ENCODE data around the gene SSC5D. TPM values are rescaled to one million over a fixed set of nuclear protein-coding genes. Genes with fewer than 3 reads are reported as not detected.

The SSC5D gene
- total and polyA plus RNA-seq, 10 of the 15 experiments (the other 5 are each of a cell fraction or from before 2014, with no cell fraction given) = 0.03 to 0.13 (median 0.05) TPM; not detected in 4

GRCh38 chr19:55540619-55541018, 52.4 kb downstream of the SSC5D start:
- no TSS peak for BruUV-seq (replicated peaks)
- ChIA-PET POLR2A (no interaction called here), RAD21 (ENCODE audit: unreplicated experiment) (no interaction called here), SMC1A (ENCODE audit: uncharacterized antibody, unreplicated experiment) (no interaction called here), CTCF (no interaction called here)
- FAIRE-seq (no peak), ATAC-seq (no peak), DNase-seq (ENCODE audit: low read depth, low spot score) (no peak)
- WGBS (ENCODE audit: insufficient coverage, insufficient replicate concordance, low lambda C conversion rate, missing lambda C conversion rate) = 18% methylated on average over 5 of the region's 10 CpGs
- intact Hi-C loops (cut with micrococcal nuclease; ENCODE audit: unreplicated experiment) (no loop called here), in situ Hi-C loops (cut with MboI) (no loop called here)
- no peak overlapping the region for H3K9ac ChIP-seq (ENCODE audit: control insufficient read depth, insufficient read depth, low read length)
- H3K4me3 ChIP-seq = no peak overlapping the region
- no peaks in the 10 kb centered on the region for H3K4me1 ChIP-seq (ENCODE audit: control insufficient read depth, insufficient read depth, low read length)
- H2AFZ ChIP-seq (ENCODE audit: control insufficient read depth, low read depth, low read length) = no peak overlapping the region
- TF ChIP-seq SUZ12 (IDR thresholded peaks at IDR 0.05; ENCODE audit: unreplicated experiment) (no peak), CHD2 (IDR thresholded peaks at IDR 0.05; ENCODE audit: borderline replicate concordance, low read depth, low read length) (no peak), ZZZ3 (IDR thresholded peaks at IDR 0.05; ENCODE audit: control insufficient read depth, insufficient read length, low read depth) (no peak), YBX1 (IDR thresholded peaks at IDR 0.05) (no peak), ZBTB11 (CRISPR knock-in tag; IDR thresholded peaks at IDR 0.05) (no peak), SREBF2 (IDR thresholded peaks at IDR 0.05; ENCODE audit: low read length) (no peak), ATF3 (IDR thresholded peaks at IDR 0.05; ENCODE audit: borderline replicate concordance, extremely low read depth, low read depth, low read length) (no peak), IKZF1 (conservative IDR thresholded peaks at IDR 0.05) (no peak), HSF1 (IDR thresholded peaks at IDR 0.05; ENCODE audit: low read depth, low read length) (no peak), SMARCA5 (IDR thresholded peaks at IDR 0.05) (no peak), RFX5 (IDR thresholded peaks at IDR 0.05; ENCODE audit: low read depth, low read length) (no peak), PML (IDR thresholded peaks at IDR 0.05; ENCODE audit: low read length) (no peak), MTA2 (IDR thresholded peaks at IDR 0.05; ENCODE audit: low read depth) (no peak), IKZF2 (IDR thresholded peaks at IDR 0.05) (no peak), NBN (IDR thresholded peaks at IDR 0.05) (no peak), RBBP5 (conservative IDR thresholded peaks at IDR 0.05) (no peak)
- H3K27me3 ChIP-seq (replicated peaks in 1 of 2; ENCODE audit: control insufficient read depth in 2 of 2, insufficient read depth in 2 of 2, low read length in 1 of 2) = no peaks in the 10 kb centered on the region
- H3K27ac ChIP-seq (ENCODE audit: control insufficient read depth, insufficient read depth) = no peak overlapping the region
- H3K9me3 ChIP-seq (replicated peaks; ENCODE audit: control insufficient read depth, insufficient read depth, low read length) = no peaks in the 10 kb centered on the region
- no peaks in the 10 kb centered on the region for H3K79me2 ChIP-seq (ENCODE audit: control insufficient read depth, insufficient read depth, low read length)
- no peak overlapping the region for H3K4me2 ChIP-seq (ENCODE audit: control insufficient read depth, insufficient read depth)
- no peaks in the 10 kb centered on the region for H4K20me1 ChIP-seq (ENCODE audit: control insufficient read depth, insufficient read depth)
- no peaks in the 10 kb centered on the region for H3K36me3 ChIP-seq (ENCODE audit: control insufficient read depth in 2 of 2, insufficient read depth in 2 of 2, low read length in 1 of 2)

Data from GM12878 (cell line).